NCI-H1092 treated with DMSO at 0.1 percent for 48 hours (cell line): ENCODE data around the gene PRKCE.

ENCODE experiments used
- DNase-seq: peaks from one replicate; lab custom pipeline; 2025; lab: John Stamatoyannopoulos, UW

Gene PRKCE

DNA sequence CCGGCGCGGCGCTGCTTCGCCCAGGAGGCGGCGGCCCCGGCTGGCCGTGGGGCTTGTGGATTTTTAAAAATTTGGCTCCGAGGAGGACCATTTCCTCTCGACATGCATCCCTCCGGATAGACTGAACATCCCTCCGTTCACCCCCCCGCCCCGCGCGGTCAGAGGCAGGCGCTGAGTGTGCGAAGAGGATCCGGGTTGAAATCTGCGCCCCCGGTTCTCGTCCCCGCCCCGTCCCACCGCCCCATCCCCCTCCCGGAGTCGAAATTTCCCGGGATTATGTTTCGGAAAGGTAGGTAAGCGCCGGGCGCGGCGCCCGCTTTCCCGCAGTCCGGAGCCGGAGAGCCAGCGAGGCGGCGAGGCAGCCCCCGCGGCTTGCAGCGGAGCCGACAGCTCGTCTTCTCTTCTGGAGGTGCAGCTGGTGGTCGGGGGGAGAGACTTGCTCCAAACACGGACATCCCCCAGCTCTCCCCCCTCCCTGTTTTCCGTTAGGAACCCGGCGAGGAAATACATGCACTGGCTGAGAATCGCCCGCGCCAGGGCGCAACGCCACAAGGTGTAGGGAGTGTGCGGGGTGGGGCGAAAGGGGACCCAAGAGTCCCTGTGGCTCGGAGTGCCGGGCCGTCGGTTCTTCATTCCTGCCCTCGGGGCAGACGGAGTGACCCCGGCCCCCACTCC is at the start of gene PRKCE:
Gene PRKCE (plus strand): TSS at position 261 of the 675 bp plus-strand sequence.
- no peak for DNase-seq

GRCh38 chr2:45602624-45603023 is 48.9 kb upstream of the PRKCE start:
- no peak for DNase-seq

GRCh38 chr2:45605116-45605515 is 46.4 kb upstream of the PRKCE start:
- no peak for DNase-seq

- no peak for DNase-seq
These were observed 44.7 kb upstream of the PRKCE start for GRCh38 chr2:45606796-45607195.

DNA sequence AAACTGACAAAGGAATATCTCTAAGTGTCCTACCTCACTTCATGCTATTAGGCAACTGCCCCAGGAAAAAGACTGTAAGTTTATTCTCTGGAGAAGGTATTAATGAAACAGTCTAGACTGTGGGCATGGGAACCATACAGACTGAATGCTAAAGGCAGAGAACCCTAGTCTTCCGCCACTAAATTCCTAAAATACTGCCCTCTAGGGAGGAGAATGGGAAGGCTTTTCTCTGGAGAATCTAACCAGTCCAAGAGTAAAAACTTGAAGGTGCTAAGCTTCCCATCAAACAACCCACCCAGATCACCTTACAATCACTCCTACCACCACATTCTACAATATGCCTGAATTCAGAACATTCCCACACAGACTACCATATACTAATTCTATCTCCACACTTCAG is 43.8 kb upstream of the PRKCE start:
- no peak for DNase-seq

GRCh38 chr2:45610281-45611019 is 41.0 kb upstream of the PRKCE start:
- peak; percentile 43 for DNase-seq

DNA sequence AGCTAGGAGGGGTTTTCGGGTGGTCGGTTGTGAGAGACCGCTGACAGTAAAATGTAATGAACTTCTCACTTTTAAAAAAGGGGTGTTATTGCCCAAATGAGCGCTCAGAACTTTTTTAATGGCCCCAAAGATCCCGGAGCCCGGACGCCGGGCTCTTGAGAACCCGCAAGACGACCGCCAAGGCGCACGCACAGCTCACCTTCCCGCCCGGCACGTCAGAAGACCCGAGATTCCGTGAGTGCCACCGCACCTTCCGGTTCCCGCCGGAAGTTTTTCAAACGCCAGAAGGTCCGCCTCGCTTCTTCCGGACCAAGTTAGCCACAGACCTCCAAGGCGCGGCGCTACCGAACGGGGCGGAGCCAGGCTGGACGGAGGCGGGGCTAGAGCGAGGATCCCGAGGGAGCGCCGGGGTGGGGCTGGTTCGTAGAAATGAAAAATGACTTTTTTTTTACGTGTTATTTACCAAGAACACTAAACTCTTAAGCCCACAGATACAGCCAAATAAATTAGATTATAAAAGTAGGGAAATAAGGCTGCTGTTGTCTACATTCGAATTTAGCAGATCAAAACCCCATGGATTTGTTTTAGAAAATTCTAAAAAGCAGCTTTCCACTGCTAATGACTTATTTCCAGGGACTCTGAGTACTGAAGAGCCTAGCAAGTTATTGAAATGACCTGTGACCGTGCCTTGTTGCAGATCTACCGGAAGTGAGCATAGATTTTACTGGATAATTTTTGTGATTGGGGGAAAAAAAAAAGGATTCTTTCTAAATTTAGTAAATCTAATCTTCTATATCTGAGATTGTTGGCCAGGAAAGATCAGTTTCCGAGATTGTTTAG is 40.2 kb upstream of the PRKCE start, which contains the start of gene SRBD1:
Gene SRBD1 (minus strand): TSS at position 248 of the 840 bp plus-strand sequence. CDS start 5,826 bp downstream, outside the sequence.
- DNase-seq: peak; percentile 82

DNA sequence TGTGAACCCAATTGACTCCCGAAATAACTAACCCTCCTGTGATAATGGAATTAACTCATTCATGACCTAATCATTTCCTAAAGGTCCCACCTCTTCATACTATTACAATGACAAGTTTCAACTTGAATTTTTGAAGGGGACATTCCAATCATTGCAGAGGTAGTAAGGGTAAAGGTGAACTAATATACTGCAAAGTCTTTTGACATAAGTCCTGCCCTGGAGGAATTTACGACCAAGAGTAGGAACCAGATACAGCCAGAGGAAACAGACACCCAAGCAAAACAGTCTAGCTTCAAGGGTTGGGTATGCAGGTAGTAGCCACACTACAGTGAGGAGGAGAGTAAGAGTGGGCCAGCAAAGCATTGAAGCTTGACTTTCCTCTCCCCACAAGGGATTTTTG is 39.2 kb upstream of the PRKCE start:
- DNase-seq: no peak

- no peak for DNase-seq
These were observed 38.7 kb upstream of the PRKCE start for GRCh38 chr2:45612731-45613130.

DNA sequence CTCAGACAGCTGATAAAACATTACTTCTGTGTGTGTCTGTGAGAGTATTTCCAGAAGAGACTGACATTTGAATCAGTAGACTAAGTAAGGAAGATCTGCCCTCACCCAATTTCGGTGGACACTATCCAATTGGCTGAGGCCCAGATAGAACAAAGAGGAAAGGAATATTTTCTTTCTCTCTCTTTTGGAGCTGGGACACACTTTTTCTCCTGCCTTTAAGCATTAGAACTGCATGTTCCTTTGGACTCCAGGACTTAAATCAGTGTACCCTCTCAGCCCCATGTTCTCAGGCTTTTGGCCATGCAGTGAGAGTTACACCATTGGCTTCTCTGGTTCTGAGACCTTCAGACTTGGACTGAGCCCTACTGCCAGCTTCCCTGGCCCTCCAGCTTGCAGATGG is 37.1 kb upstream of the PRKCE start:
- no peak for DNase-seq

DNA sequence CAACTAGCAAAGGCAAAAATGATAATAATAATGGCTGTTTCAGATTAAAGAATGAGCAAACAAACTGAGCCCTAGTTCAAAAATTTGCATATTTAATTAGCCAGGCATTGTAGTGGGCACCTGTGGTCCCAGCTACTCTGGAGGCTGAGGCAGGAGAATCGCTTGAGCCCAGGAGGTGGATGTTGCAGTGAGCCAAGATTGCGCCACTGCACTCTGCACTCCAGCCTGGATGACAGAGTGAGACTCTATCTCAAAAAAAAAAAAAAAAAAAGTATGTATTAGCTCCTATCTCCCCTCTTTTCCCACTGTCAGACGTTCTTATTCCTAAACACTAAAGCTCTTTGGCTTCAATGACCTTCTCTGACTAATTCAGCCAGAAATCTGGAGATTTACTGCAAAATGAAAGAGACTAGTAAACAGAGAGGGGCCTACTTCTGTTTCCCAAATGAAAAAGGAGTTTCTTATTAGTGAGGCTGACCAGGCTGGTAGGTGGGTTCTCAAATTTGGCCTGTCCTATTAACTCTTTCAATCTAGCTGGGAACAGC is 36.5 kb upstream of the PRKCE start:
- DNase-seq: no peak

- no peak for DNase-seq
These were observed 34.6 kb upstream of the PRKCE start for GRCh38 chr2:45616658-45617411.

GRCh38 chr2:45617496-45617895 is 34.0 kb upstream of the PRKCE start:
- DNase-seq: no peak

GRCh38 chr2:45622336-45623075 is 29.0 kb upstream of the PRKCE start:
- no peak for DNase-seq

GRCh38 chr2:45623098-45623497 is 28.4 kb upstream of the PRKCE start:
- no peak for DNase-seq

DNA sequence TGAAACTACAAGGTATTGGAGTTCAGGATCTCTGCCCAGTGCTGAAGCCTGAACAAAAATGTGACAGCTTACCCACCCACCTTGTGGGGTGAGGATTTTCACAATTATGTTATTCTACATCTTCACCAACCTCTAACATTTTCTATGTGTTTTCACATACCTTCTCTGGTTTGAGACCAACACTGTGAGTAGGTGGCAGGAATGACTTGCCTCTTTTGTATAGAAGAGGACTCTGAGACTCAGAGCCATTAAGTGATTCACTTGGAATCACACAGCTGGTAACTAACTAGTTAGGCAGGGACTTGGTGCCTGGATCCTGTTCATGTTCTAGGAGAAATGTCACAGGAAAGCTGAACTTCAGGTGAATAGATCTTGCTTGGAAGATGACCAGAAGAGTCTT is 25.7 kb upstream of the PRKCE start:
- DNase-seq: no peak

- peak; percentile 68 for DNase-seq
These were observed 24.9 kb upstream of the PRKCE start for GRCh38 chr2:45626387-45627221.

DNA sequence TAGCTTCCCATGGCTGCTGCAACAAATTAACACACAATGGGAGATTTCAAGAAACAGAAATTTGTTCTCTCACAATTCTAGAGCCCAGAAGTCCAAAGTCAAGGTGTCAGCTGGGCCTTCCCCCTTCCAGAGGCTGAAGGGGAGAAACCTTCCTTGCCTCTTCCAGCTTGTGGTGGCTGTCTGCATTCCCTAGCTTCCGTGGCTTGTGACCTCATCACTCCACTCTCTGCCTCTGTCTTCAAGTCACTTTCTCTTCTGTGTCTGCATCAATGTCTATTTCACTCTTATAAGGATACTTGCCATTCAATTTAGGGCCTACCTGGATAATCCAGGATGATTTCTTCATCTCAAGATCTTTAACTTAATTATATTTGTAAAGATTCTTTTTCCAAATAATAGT is 23.6 kb upstream of the PRKCE start:
- no peak for DNase-seq

GRCh38 chr2:45629971-45630370 is 21.5 kb upstream of the PRKCE start:
- no peak for DNase-seq

GRCh38 chr2:45631319-45631718 is 20.2 kb upstream of the PRKCE start:
- no peak for DNase-seq
